Cardiac fibroblast (primary cell): Measurements from ENCODE around the gene NYAP2.

ENCODE experiments used
- DNase-seq, 2 donors: peaks; one replicate each; pipeline versions ENCODE4 v3.0.0 to v3.0.0-alpha.2; 2010; ENCODE audit warnings: low read depth in 2 of 2
- H3K4me3 ChIP-seq, 2 donors: replicated peaks in 1 of 2; 1 replicate in 1 of 2; 2 replicates in 1 of 2; pipeline ENCODE4 v1.5.1; 2011; ENCODE audit warnings: low read depth in 2 of 2, low read length in 2 of 2, mild to moderate bottlenecking in 2 of 2, moderate library complexity in 1 of 2
- TF ChIP-seq, protein P1 (sequence below): IDR thresholded peaks from one replicate; pipeline ENCODE4 v1.5.1; 2011; ENCODE audit warnings: low read depth, mild to moderate bottlenecking, low read length, inconsistent platforms

NYAP2 gene

DNA sequence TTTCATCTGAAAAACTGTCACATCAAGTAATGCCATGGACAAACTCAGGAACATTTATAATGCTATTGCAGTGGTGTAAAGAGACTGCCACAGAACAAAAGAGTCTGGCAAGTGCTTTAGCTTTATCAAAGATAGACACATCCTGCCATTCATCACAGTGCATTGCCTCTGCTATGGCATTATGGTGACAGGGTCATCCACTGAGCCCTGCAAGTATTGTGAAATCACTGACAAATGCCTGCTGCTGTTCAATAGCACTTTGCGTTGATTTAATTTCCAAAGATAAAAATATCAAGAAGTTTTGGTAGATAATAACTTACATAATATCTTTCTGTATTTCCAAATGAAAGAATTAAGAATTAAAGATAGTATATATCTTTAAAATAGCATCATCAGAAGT lies 38.7 kb downstream of the NYAP2 start:
- TF ChIP-seq, protein P1, sequence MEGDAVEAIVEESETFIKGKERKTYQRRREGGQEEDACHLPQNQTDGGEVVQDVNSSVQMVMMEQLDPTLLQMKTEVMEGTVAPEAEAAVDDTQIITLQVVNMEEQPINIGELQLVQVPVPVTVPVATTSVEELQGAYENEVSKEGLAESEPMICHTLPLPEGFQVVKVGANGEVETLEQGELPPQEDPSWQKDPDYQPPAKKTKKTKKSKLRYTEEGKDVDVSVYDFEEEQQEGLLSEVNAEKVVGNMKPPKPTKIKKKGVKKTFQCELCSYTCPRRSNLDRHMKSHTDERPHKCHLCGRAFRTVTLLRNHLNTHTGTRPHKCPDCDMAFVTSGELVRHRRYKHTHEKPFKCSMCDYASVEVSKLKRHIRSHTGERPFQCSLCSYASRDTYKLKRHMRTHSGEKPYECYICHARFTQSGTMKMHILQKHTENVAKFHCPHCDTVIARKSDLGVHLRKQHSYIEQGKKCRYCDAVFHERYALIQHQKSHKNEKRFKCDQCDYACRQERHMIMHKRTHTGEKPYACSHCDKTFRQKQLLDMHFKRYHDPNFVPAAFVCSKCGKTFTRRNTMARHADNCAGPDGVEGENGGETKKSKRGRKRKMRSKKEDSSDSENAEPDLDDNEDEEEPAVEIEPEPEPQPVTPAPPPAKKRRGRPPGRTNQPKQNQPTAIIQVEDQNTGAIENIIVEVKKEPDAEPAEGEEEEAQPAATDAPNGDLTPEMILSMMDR, result no peak
- no peak overlapping the region for H3K4me3 ChIP-seq
- no peak for DNase-seq

DNA sequence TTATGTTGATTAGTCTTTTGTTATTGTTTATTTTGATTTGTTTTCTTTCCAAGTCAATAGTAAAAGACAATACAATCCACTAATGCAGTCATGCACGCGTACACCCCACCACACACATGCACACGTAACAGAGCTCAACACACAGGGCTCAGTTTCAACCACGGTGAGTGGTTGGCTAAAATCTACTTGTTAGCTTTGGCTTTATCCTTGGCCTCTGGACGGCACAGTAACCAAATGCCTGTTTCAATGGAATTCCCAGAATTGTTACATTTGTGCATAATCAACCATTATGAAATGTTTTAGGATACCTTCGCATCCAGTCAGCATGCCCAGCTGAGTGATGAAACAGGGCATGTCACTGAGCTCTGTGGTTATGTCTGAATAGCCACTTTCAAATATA lies 53.2 kb downstream of the NYAP2 start:
- no peak overlapping the region for H3K4me3 ChIP-seq
- DNase-seq, result no peak
- TF ChIP-seq, protein P1, result no peak

DNA sequence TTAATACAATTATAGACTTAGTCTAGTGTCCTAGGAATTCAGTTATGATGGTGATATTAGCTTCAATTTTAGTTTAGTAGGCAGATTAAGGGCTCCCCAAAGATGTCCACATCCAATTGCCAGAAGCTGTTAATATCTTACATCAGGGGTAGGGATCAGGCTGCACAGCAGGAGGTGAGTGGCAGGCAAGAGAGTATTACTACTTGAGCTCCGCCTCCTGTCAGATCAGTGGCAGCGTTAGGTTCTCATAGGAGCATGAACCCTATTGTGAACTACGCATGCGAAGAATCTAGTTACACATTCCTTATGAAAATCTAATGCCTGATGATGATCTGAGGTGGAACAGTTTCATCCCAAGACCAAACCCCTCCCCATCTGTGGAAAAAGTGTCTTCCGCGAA lies 54.9 kb downstream of the NYAP2 start:
- TF ChIP-seq, protein P1, result no peak
- H3K4me3 ChIP-seq, result no peak overlapping the region
- no peak for DNase-seq

DNA sequence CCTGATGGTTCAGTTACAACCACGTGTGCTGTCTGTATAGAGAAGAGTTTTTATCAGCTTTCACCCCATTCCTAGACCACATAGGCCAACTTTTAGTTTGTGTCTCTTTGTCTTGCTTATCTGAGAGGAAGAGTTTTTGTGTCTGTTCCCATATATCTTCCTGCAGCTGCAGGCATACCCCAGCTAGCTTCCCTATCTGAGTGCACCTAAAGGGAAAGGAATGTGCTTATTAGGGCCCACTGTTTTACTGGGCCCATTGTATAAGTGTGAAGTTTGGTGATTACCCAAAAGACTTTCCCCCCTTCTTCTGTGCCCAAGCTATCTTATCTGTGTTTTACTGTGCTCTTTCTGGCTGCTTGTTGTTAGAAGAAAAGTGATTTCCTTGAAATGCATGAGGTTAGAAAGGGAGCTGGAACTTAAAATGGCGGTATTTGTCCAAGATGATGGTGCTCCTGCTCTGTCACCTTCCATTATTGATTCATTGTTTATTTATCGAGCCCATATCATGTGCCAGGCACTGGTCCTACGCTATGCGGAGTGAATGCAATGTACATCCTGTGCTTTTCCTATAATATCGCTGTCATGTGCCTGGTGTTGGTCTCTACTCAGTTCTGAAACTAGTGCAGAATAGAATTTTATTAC lies 57.2 kb downstream of the NYAP2 start:
- TF ChIP-seq, protein P1, result no peak
- no peak overlapping the region for H3K4me3 ChIP-seq
- no peak for DNase-seq

DNA sequence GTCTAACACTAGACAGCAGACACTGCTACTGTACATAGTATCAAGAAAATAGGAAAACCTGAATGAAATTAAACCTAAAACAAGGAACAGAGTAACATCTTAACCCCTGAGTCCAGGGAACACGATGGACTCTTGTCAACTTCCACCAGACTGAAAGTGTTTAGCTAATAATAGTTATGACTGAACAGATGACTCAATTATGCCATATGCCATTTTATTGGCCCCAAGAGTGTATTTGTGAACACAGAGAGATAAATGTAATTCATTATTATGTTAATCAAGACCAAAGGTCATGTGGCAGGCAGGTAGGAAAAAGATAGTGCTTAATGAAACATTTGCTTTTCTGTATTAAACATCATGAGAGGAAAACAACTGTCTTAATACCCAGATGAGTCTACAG lies 58.0 kb downstream of the NYAP2 start:
- H3K4me3 ChIP-seq, result no peak overlapping the region
- TF ChIP-seq, protein P1, result no peak
- no peak for DNase-seq

DNA sequence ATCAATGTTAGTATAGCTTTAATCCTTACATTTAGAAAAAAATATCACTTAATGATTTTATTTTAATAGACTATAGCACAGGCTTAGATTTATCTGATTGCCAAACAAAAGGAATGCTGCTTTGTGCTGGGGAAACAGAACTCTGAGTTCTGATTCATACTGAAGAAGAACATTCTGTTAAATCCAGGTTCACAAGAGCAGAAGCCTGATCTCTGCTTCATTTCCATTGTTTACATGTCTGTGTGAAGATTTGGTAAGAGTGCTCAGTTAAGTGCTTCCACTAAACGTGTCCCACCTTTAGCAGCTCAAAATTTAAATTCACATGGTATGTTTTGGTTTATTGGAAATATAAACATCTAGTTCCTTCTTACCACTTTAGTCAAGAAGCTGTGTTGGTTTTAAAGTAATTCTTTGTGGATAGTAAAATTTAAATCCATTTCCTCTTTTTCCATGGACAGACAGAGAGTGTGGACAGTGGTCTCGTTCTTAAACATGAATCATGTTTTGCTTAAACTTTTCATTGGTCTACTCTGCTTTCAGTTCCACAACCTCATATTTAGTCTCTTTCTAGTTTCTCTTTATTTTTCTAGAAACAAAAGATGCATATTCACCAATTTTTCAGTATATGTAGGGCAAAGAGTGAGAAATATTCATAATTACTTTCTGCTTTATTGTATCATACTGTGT lies 59.1 kb downstream of the NYAP2 start:
- H3K4me3 ChIP-seq, result no peak overlapping the region
- no peak for DNase-seq
- TF ChIP-seq, protein P1, result no peak
